ENCODE results near the gene TRAP1.
"Not testable (repeated sequence)": the region's sequence is repeated elsewhere in the genome, so short reads cannot be mapped to it uniquely, and the experiment has no call there.

Gene TRAP1

GRCh38 chr16:3673676-3674377 is 43.5 kb downstream of the TRAP1 start:
- no peak for DNase-seq (ENCODE audit: low spot score)

- no peak for DNase-seq (ENCODE audit: low spot score)
Measured at GRCh38 chr16:3673201-3673600, 44.1 kb downstream of the TRAP1 start.

- no peak for DNase-seq (ENCODE audit: low spot score)
Measured at GRCh38 chr16:3672571-3673041, 44.7 kb downstream of the TRAP1 start.

GRCh38 chr16:3671424-3671823 is 45.9 kb downstream of the TRAP1 start:
- no peak for DNase-seq (ENCODE audit: low spot score)

GRCh38 chr16:3670711-3671110 is 46.6 kb downstream of the TRAP1 start:
- DNase-seq (ENCODE audit: low spot score): no peak

GRCh38 chr16:3669082-3669481 is 48.2 kb downstream of the TRAP1 start:
- DNase-seq (ENCODE audit: low spot score): no peak

GRCh38 chr16:3668626-3669025 is 48.7 kb downstream of the TRAP1 start:
- no peak for DNase-seq (ENCODE audit: low spot score)

GRCh38 chr16:3665508-3665907 is 51.8 kb downstream of the TRAP1 start:
- peak; percentile 53 for DNase-seq (ENCODE audit: low spot score)

- no peak for DNase-seq (ENCODE audit: low spot score)
Measured at GRCh38 chr16:3664187-3664896, 53.0 kb downstream of the TRAP1 start.

- DNase-seq (ENCODE audit: low spot score): no peak
Measured at GRCh38 chr16:3662601-3663000, 54.7 kb downstream of the TRAP1 start.

- DNase-seq (ENCODE audit: low spot score): no peak
Measured at GRCh38 chr16:3661922-3662321, 55.4 kb downstream of the TRAP1 start.

- no peak for DNase-seq (ENCODE audit: low spot score)
Measured at GRCh38 chr16:3661311-3661710, 56.0 kb downstream of the TRAP1 start.

- DNase-seq (ENCODE audit: low spot score): no peak
Measured at GRCh38 chr16:3659251-3659650, 58.1 kb downstream of the TRAP1 start.

- DNase-seq (ENCODE audit: low spot score): no peak
Measured at GRCh38 chr16:3656491-3657468, 60.5 kb downstream of the TRAP1 start.

GRCh38 chr16:3656160-3656490 is 61.2 kb downstream of the TRAP1 start:
- not testable (repeated sequence) for DNase-seq (ENCODE audit: low spot score)

- no peak for DNase-seq (ENCODE audit: low spot score)
Measured at GRCh38 chr16:3655396-3656159, 61.7 kb downstream of the TRAP1 start.

GRCh38 chr16:3655030-3655395 is 62.3 kb downstream of the TRAP1 start:
- DNase-seq (ENCODE audit: low spot score): no peak

- peak; percentile 51 for DNase-seq (ENCODE audit: low spot score)
Measured at GRCh38 chr16:3654249-3654991, 62.9 kb downstream of the TRAP1 start, which contains the start of gene DNASE1. TSS of gene DNASE1 (plus strand) at chr16:3654691. CDS start at chr16:3655374, 683 bp downstream.

- DNase-seq (ENCODE audit: low spot score): no peak
Measured at GRCh38 chr16:3652373-3653195, 64.7 kb downstream of the TRAP1 start.
